Gastrocnemius medialis (tissue), 4 donors: ENCODE results near the gene HELLS. TPM values are rescaled to one million over a fixed set of nuclear protein-coding genes. Genes with fewer than 3 reads are reported as not detected.

Experiments
- ATAC-seq, 2 donors: fragments of 150-250 bp; one replicate each; pipeline ENCODE4 v1.9.1; 2016
- DNase-seq, 2 donors: peaks; one replicate each; pipeline ENCODE4 v3.0.0-alpha.2; 2019
- H3K27ac ChIP-seq, 4 donors: fragments of 200-600 bp; sonication (generic); 1 replicate in 1 of 4; 2 replicates in 3 of 4; pipeline ENCODE4 v1.5.1; 2016 to 2018; ENCODE audit warnings: mild to moderate bottlenecking in 2 of 4, moderate library complexity in 1 of 4
- H3K27me3 ChIP-seq, 3 donors: fragments of 200-600 bp; sonication (generic) in 2 of 3; 1 replicate in 1 of 3; 2 replicates in 2 of 3; pipeline versions ENCODE4 v1.5.1 to v1.6.0; 2016 to 2019; ENCODE audit warnings: mild to moderate bottlenecking in 1 of 3, moderate library complexity in 1 of 3
- H3K36me3 ChIP-seq, 2 donors: fragments of 200-600 bp; sonication (generic) in 1 of 2; one replicate each; pipeline ENCODE4 v1.5.1; 2017 to 2018
- H3K4me1 ChIP-seq, 2 donors: fragments of 200-600 bp; sonication (generic) in 1 of 2; one replicate each; pipeline ENCODE4 v1.5.1; 2016 to 2017; ENCODE audit warnings: mild to moderate bottlenecking in 2 of 2
- H3K4me3 ChIP-seq, 4 donors: fragments of 200-600 bp; sonication (generic) in 3 of 4; 1 replicate in 1 of 4; 2 replicates in 3 of 4; pipeline ENCODE4 v1.5.1; 2016 to 2019; ENCODE audit warnings: mild to moderate bottlenecking in 2 of 4
- H3K9me3 ChIP-seq, 3 donors: fragments of 200-600 bp; sonication (generic) in 2 of 3; 1 replicate in 1 of 3; 2 replicates in 2 of 3; pipeline ENCODE4 v1.5.1; 2016 to 2019
- CTCF ChIP-seq, 5 experiments: fragments of 450-650 bp in 3 of 5; fragments of 200-600 bp in 2 of 5; sonication (generic) in 2 of 5; IDR thresholded peaks in 4 of 5; conservative IDR thresholded peaks in 1 of 5; 1 replicate in 4 of 5; 2 replicates in 1 of 5; pipeline ENCODE4 v1.5.1; 2016 to 2019; ENCODE audit warnings: antibody characterized with exemption in 5 of 5, mild to moderate bottlenecking in 3 of 5, moderate library complexity in 3 of 5
- POLR2A ChIP-seq, 2 donors: fragments of 450-650 bp; IDR thresholded peaks; one replicate each; pipeline ENCODE4 v1.6.1; 2017; ENCODE audit warnings: antibody characterized with exemption in 2 of 2, mild to moderate bottlenecking in 2 of 2, moderate library complexity in 2 of 2
- in situ Hi-C, 4 donors: fragments of 200-750 bp; cut with MboI; loops; one replicate each; pipeline versions ENCODE4 v1.15.0 to v1.8.0; 2017; ENCODE audit warnings: low sequenced_read_pairs in 4 of 4
- intact Hi-C: fragments of 100-400 bp; cut with DNase I; formaldehyde crosslinking; loops from one replicate; pipeline ENCODE4 v1.15.1; 2023; ENCODE audit warnings: low total_unique reads
- total RNA-seq, 4 donors: library from RNA; depleted of rRNA; stranded (reverse); fragments of >200 nt; gene quantifications; one replicate each; pipeline versions ENCODE4 v1.1.0 to v1.2.3, GENCODE V29; 2016

Gene HELLS
- total RNA-seq, 4 donors from 2014 or later: 0.12 to 0.53 (median 0.14) TPM

DNA sequence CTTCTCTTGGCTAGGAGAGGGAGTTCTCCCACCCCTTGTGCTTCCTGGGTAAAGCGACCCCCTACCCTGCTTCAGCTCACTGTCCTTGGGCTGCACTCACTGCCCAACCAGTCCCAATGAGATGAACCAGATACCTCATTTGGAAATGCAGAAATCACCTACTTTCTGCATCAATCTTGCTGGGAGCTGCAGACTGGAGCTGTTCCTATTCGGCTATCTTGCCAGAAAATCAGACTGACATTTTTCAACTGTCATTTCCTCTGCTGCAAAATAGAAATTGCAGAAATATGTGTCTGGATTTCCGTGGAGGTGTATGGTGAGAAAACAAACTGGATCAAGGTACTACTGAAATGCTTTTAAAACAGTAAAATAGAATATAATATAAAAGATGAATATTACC is 95.0 kb downstream of the HELLS start:
- no peak overlapping the region for H3K27ac ChIP-seq
- ATAC-seq: no peak
- no peak for DNase-seq
- H3K27me3 ChIP-seq: no peaks in the 10 kb centered on the region
- no peaks in the 10 kb centered on the region for H3K4me1 ChIP-seq
- in situ Hi-C loops: no loop called here
- H3K9me3 ChIP-seq: no peaks in the 10 kb centered on the region
- H3K36me3 ChIP-seq: no peaks in the 10 kb centered on the region
- H3K4me3 ChIP-seq: no peak overlapping the region
- TF ChIP-seq CTCF (IDR thresholded peaks at IDR 0.05 in 4 of 5, conservative IDR thresholded peaks at IDR 0.05 in 1 of 5) (no peak), POLR2A (IDR thresholded peaks at IDR 0.05) (no peak)
- intact Hi-C loops: no loop called here

DNA sequence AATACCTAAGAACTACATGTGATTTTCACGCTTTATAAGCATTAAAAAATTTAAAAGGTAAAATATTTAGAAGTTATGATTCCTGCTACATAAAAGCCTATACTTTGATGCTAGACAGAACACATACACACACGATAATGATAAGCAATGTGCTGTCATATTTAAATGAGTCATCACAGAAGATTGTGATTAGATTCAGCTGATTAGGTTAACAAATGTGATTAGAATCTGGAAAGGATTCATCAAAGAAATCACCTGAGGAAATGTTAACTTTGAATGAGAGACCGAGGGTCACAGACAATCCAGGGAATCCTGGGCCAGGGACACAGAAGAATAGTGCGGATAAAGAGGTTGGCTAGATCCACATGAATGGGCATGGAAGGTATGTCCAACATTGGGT is 95.9 kb downstream of the HELLS start:
- Histone ChIP-seq H3K27me3 (no peaks in the 10 kb centered on the region), H3K4me3 (no peak overlapping the region), H3K36me3 (no peaks in the 10 kb centered on the region), H3K9me3 (no peaks in the 10 kb centered on the region), H3K27ac (no peak overlapping the region), H3K4me1 (no peaks in the 10 kb centered on the region)
- no peak for ATAC-seq
- no peak for TF ChIP-seq POLR2A (IDR thresholded peaks at IDR 0.05)
- TF ChIP-seq CTCF (IDR thresholded peaks at IDR 0.05 in 4 of 5, conservative IDR thresholded peaks at IDR 0.05 in 1 of 5): no peak
- in situ Hi-C loops (no loop called here), intact Hi-C loops (no loop called here)
- no peak for DNase-seq

DNA sequence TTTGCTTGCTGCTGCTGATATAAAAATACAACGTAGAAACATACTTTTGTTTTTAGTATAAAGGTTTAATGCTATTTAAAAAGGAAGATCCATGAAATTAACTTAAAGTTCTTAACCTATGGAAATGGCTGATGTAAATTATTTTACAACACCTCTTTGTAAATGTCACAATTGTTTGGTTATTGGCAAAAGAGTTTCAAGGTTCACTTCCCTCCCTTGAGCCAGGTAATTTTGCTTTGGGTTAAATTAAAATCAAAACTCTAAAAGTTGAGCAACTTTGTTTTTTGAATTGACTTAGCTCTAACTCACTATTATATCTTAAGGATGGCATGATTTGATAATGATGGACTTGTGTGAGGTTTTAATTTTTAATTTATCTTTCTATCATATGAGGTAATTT is 98.8 kb downstream of the HELLS start:
- no peaks in the 10 kb centered on the region for H3K4me1 ChIP-seq
- intact Hi-C loops: no loop called here
- ATAC-seq (no peak), DNase-seq (no peak)
- no peak overlapping the region for H3K27ac ChIP-seq
- no peaks in the 10 kb centered on the region for H3K36me3 ChIP-seq
- H3K27me3 ChIP-seq: no peaks in the 10 kb centered on the region
- no peak overlapping the region for H3K4me3 ChIP-seq
- TF ChIP-seq POLR2A (IDR thresholded peaks at IDR 0.05): no peak
- no peak for TF ChIP-seq CTCF (IDR thresholded peaks at IDR 0.05 in 4 of 5, conservative IDR thresholded peaks at IDR 0.05 in 1 of 5)
- no peaks in the 10 kb centered on the region for H3K9me3 ChIP-seq
- in situ Hi-C loops: no loop called here

DNA sequence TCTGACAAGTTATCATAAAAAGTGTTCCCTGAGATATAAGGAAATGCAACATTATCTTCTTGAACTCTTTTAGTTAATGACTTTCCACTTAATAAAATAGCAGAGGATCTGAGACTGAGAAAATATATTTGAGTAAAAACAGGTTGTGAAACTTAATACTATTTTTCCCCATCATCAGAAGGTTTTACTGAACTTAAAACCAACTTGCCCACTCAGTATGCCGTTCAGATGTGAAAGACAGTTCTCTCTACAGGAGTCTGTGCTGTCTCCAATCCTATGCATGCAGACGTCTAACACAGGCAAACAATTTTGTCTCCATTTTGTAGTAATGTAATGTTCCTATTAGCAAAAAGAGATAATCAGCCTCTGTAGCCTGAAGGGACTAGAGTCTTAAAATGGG is 99.7 kb downstream of the HELLS start:
- in situ Hi-C loops: no loop called here

More for the DNA sequence above, 99.7 kb downstream of the HELLS start:
- ATAC-seq (no peak), DNase-seq (no peak)
- Histone ChIP-seq H3K27me3 (no peaks in the 10 kb centered on the region), H3K27ac (no peak overlapping the region), H3K4me1 (no peaks in the 10 kb centered on the region), H3K4me3 (no peak overlapping the region), H3K36me3 (no peaks in the 10 kb centered on the region), H3K9me3 (no peaks in the 10 kb centered on the region)
- intact Hi-C loops: no loop called here
- TF ChIP-seq POLR2A (IDR thresholded peaks at IDR 0.05) (no peak), CTCF (IDR thresholded peaks at IDR 0.05 in 4 of 5, conservative IDR thresholded peaks at IDR 0.05 in 1 of 5) (no peak)

Other genes starting within 250 kb of the HELLS start
- gene NOC3L, start 182.8 kb upstream of the HELLS start, total RNA-seq: 10 to 100 TPM; 10.3 to 14.5 (median 12.5) TPM
- 10 to 100 TPM in 1 of 4 donors, 1 to 10 TPM in 3; 7.4 to 11.4 (median 7.8) TPM for gene TBC1D12, start 143.2 kb upstream of the HELLS start, total RNA-seq
- under 1 TPM in 2 of 4 donors, not detected in 2; 0.23 to 0.33 TPM for gene CYP2C18, start 137.9 kb downstream of the HELLS start, total RNA-seq
- under 1 TPM in 1 of 4 donors, not detected in 3; 0.15 TPM for gene CYP2C19, start 216.9 kb downstream of the HELLS start, total RNA-seq